ENCODE results near the gene EXOSC6. TPM values are rescaled to one million over a fixed set of nuclear protein-coding genes. Genes with fewer than 3 reads are reported as not detected.
"Not testable (repeated sequence)": the region's sequence is repeated elsewhere in the genome, so short reads cannot be mapped to it uniquely, and the experiment has no call there.

EXOSC6 gene
- total RNA-seq: 10 to 100 TPM; 50.9 to 52.4 (median 52.2) TPM

DNA sequence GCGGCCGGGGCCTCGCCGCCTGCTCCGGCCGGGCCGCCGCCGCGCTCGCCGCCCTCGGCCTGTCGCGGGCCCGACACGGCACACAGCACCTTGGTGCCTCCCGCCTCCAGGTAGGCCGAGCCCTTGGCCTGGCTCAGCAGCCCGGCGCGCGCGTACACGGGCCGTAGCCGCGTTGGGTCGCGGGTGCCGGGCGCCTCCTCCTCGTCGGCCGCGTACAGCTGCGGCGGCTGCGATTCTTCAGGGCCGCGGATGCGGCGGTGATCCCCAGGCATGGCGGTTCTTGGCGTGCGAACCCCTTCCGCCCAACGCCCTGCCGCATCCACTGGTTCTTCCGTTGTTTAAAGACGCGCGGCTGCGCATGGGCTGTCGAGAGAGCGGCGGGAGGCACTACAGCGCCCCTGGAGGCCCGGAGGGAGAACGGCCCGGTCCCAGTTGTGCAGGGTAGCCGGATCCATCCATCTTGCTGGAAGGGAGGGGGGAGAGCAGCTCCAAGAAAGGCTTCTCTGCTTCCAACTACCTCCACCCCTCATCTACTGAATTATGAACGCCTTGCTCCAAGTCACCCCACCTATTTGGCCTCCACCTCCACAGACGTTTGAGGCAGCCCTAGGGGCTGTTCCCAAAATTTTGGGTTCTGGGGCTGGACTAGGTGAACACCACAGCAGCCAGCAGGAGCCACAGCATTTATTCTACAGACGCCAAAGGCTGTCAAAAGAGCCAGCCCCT, at the start of gene EXOSC6:
Gene EXOSC6 (minus strand): TSS at position 312 of the 726 bp plus-strand sequence. CDS start 40 bp downstream, at position 272.
- DNase-seq (peak; percentile 87), ATAC-seq (peak; percentile 91 to 94)
- Mint-ChIP-seq H3K9me3 (no peaks in the 10 kb centered on the region), H3K4me3 (peak within 1 kb of the TSS; percentile 86), H3K27me3 (ENCODE audit: low read depth) (no peaks in the 10 kb centered on the region), H3K4me1 (ENCODE audit: low read depth) (peaks cover 17% of the 10 kb centered on the region), H3K36me3 (ENCODE audit: insufficient read depth) (peaks cover 22% of the 10 kb centered on the region)

DNA sequence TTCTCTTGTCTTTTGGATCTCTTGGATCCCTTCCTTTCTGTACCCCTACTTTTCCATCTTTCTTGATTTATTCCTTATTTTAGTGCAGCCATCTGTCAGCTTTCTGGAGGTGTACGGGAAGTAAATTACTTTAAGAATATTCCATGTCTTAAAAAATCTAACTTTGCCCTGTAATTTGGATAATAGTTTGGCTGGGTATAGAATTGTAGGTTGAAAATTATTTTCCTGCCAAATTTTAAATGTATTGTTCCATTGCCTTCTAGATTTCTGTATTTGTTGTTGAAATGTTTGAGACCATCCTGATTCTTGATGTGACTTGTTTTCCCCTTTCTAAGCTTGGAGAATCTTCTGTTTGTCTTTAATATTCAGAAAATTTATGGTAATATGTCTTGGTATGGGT, 49.4 kb upstream of the EXOSC6 start:
- DNase-seq (no peak), ATAC-seq (no peak)
- Mint-ChIP-seq H3K36me3 (ENCODE audit: insufficient read depth) (peaks cover 14% of the 10 kb centered on the region), H3K4me1 (ENCODE audit: low read depth) (peaks cover 45% of the 10 kb centered on the region), H3K4me3 (peak overlapping the region; percentile 37), H3K9me3 (peaks cover 10% of the 10 kb centered on the region), H3K27me3 (ENCODE audit: low read depth) (no peaks in the 10 kb centered on the region)

DNA sequence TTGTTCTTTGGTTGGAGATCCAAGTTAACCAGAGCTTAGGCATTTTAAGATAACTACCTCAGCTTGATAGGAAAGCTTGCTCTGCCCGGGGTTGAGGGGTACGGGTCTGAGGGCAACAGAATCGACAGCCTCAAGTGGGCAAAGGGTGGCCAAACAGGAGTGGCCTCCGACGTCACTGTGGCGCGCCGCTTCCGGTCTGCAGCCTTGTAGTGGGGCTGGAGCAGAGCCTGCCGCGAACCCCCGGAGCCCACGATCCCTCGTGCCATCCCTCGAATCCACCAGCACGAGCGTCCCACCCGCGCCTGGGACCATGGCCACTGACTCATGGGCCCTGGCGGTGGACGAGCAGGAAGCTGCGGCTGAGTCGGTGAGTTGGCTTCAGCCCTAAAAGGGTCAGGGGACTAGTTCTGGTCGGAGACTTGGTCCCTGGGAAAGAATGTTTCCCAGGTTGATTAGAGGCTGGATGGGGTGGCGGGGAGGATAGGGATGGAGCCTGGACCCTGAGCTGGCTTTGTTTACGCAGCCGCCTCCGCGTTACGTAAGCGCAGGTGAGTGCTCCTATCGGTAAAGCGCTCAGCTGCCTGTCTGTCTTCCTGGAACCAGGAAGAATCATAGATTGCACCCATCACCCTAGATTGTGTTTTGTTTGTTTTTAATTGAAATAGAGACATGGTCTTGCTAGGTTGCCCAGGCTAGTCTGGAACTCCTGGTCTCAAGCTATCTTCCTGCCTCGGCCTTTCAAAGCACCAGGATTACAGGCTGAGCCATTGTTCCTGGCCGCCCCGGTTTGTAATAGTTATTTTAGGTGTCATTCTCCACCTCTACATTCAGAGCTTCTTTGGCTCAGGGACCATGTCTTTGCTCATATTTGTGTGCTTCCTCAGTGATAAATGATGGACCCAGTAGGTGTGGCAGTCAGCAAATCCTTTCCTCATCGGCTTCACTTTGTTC, 47.5 kb upstream of the EXOSC6 start, which contains the start of gene DDX19B:
Gene DDX19B (plus strand): TSS at position 199 of the 951 bp plus-strand sequence. CDS start 112 bp downstream, at position 311.
- H3K27me3 Mint-ChIP-seq (ENCODE audit: low read depth): no peaks in the 10 kb centered on the region
- H3K9me3 Mint-ChIP-seq: peaks cover 10% of the 10 kb centered on the region
- H3K4me1 Mint-ChIP-seq (ENCODE audit: low read depth): peaks cover 36% of the 10 kb centered on the region
- H3K4me3 Mint-ChIP-seq: peak within 1 kb of the TSS; percentile 92
- peak; percentile 81 to 83 for ATAC-seq
- DNase-seq: peak; percentile 42
- peaks cover 10% of the 10 kb centered on the region for H3K36me3 Mint-ChIP-seq (ENCODE audit: insufficient read depth)

DNA sequence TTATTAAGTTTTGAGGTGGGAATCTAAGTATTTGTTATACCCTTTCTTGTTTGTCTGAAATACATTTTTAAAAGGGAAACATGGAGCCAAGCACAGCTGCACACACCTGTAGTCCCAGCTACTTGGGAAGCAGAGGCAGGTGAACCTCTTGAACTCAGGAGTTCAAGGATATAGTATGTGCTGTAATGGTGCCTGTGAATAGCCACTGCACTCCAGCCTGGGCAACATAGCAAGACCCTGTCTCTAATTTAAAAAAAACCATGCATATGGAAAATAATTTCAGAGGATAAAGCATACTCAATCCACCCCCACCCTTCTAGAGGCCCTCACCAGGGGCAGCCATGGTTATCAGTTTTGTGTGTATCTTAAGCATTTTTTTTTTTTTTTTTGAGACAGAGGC, 43.9 kb upstream of the EXOSC6 start:
- no peak overlapping the region for H3K4me3 Mint-ChIP-seq
- no peaks in the 10 kb centered on the region for H3K27me3 Mint-ChIP-seq (ENCODE audit: low read depth)
- H3K4me1 Mint-ChIP-seq (ENCODE audit: low read depth): peaks cover 19% of the 10 kb centered on the region
- DNase-seq (no peak), ATAC-seq (no peak)
- H3K9me3 Mint-ChIP-seq: peaks cover under 1% of the 10 kb centered on the region
- no peaks in the 10 kb centered on the region for H3K36me3 Mint-ChIP-seq (ENCODE audit: insufficient read depth)

DNA sequence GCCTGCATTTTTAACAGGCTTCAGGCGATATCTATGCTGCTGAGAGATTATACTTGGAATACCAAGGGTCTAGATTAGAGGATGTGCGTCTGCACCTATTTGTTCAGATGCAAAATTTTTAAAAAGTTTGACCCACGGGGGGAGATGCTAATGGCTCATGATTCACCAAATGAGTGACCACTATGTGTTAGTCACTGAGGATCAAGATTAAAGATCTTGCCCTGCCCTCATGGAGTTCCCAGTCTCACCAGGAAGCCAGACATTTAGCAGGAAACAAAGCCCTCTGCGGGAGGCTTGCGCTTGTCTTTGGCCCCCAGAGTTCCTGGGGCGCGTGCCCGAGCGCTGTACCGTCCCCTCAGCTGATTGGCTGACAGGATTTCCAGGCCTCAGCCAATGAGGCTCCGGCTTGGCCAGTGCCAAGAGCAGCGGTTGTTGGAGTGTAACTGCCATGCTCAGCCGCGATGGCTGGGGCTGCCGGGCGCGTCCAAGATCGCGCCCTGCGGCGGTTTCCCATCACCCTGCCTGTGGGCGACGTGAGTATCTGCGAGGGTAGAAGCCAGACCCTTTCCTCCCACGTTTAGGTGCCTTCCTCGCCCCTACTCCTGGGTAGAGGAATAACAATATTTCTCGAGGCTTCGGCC, 42.8 kb upstream of the EXOSC6 start:
- no peaks in the 10 kb centered on the region for H3K9me3 Mint-ChIP-seq
- no peak overlapping the region for H3K4me3 Mint-ChIP-seq
- peaks cover 12% of the 10 kb centered on the region for H3K4me1 Mint-ChIP-seq (ENCODE audit: low read depth)
- ATAC-seq (no peak), DNase-seq (no peak)
- no peaks in the 10 kb centered on the region for H3K36me3 Mint-ChIP-seq (ENCODE audit: insufficient read depth)
- H3K27me3 Mint-ChIP-seq (ENCODE audit: low read depth): no peaks in the 10 kb centered on the region

DNA sequence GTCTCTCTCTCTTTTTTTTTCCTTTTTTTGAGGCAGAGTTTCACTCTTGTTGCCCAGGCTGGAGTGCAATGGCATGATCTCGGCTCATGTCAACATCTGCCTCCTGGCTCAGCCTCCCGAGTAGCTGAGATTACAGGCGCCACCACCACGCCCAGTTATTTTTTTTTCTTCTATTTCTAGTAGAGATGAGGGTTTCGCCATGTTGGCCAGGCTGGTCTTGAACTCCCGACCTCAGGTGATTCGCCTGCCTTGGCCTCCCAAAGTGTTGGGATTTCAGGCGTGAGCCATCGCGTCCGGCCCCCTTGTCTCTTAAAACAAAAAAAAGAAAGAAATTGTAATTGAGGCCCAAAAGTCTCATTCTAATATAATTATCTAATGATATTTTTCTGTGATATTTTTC, 40.4 kb upstream of the EXOSC6 start:
- not testable (repeated sequence) for ATAC-seq; DNase-seq; H3K4me3 Mint-ChIP-seq; H3K9me3 Mint-ChIP-seq; H3K27me3 Mint-ChIP-seq (ENCODE audit: low read depth); H3K36me3 Mint-ChIP-seq (ENCODE audit: insufficient read depth)
- H3K4me1 Mint-ChIP-seq (ENCODE audit: low read depth): peaks cover 13% of the 10 kb centered on the region

DNA sequence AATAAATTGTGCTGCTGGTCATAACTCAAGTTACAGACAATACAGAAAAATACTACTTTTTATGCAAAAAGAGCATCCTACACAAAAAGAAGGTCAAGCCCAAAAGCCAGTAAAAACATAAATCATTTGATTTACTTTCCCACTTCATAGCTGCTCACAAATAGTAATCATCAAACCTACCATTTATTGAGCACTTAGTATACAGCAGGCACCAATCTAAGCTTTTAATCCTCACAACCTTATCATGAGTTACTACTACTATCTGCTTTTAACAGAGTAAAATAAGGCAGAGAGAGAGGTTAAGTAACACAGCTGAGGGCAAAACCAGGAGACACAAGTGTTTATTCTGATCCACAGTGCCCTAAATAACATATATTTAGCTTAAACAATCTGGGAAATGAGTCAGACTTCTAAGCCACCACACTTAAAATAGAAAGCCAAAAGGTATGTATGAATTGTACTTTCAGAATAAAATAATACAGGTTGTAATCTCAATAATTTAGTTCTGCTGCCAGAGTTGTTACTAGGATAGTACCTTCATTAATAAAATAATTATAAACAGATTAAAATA, 39.3 kb upstream of the EXOSC6 start:
- no peaks in the 10 kb centered on the region for H3K27me3 Mint-ChIP-seq (ENCODE audit: low read depth)
- ATAC-seq: no peak
- H3K36me3 Mint-ChIP-seq (ENCODE audit: insufficient read depth): peaks cover 2% of the 10 kb centered on the region
- no peaks in the 10 kb centered on the region for H3K9me3 Mint-ChIP-seq
- no peak overlapping the region for H3K4me3 Mint-ChIP-seq
- peaks cover 13% of the 10 kb centered on the region for H3K4me1 Mint-ChIP-seq (ENCODE audit: low read depth)
- DNase-seq: no peak

DNA sequence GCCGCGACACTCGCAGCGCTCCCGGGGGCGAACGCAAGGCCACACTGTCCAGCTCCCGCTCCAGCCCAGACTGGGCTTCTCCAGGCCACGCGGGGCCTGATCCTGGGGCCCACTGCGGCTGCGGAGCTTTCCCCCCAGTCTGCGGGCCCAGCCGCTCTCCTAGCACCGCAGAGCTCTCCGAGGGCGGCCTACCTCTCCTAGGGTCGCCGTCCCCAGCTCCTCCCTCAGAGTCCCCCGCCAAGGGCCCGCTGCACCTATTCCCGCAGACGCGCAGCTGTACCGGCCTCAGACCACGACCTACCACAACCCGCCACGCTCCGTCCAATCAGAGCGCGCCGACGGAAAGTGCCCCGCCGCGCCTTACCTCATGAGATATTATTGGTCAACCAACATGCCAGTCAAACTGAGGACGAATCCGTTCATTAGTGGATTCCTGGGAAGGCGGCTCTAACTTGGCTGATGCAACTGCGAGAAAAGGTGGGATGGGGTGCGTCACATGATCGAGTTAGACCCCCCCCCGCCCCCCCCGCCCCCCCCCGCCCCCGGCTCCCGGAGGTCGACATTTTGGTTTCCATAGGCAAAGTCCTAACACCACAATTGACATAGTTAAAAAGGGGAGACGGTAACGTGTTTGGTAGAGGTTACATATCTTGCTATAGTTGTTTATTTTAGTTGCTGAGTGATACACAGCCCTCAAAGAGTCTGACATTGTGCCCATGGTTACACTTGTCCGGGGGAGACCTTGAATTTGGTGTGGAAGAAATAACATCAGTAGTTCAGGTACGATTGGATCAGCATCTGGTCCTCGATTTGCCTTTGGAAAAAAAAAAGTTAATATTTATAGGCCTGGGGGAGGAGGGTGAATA, 37.7 kb upstream of the EXOSC6 start, which contains the start of gene AARS1:
Gene AARS1 (minus strand): TSS at position 278 of the 866 bp plus-strand sequence. CDS start 6,743 bp downstream, outside the sequence.
- Mint-ChIP-seq H3K27me3 (ENCODE audit: low read depth) (no peaks in the 10 kb centered on the region), H3K4me1 (ENCODE audit: low read depth) (peaks cover 18% of the 10 kb centered on the region), H3K36me3 (ENCODE audit: insufficient read depth) (peaks cover 8% of the 10 kb centered on the region), H3K9me3 (no peaks in the 10 kb centered on the region), H3K4me3 (peak within 1 kb of the TSS; percentile 99)
- ATAC-seq: peak; percentile 99
- DNase-seq: peak; percentile 92

DNA sequence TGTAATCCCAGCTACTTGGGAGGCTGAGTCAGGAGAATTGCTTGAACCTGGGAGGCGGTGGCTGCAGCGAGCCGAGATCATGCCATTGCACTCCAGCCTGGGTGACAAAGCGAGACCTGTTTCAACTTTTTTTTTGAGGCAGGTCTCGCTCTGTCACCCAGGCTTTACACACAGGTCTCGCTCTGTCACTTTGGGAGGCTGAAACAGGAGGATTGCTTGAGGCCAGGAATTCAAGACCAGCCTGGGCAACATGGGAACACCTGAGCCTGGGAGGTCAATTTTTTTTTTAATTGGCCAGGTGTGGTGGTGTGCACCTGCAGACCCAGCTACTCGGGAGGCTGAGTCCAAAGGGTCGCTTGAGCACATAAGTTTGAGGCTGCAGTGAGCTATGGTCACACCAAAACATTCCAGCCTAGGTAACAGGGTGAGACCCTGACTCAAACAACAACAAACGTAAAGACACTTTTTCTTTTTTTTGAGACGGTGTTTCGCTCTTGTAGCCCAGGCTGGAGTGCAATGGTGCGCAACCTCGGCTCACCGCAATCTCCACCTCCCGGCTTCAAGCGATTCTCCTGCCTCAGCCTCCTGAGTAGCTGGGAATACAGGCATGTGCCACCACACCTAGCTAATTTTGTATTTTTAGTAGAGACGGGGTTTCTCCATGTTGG, 35.7 kb upstream of the EXOSC6 start:
- not testable (repeated sequence) for H3K27me3 Mint-ChIP-seq (ENCODE audit: low read depth)

DNA sequence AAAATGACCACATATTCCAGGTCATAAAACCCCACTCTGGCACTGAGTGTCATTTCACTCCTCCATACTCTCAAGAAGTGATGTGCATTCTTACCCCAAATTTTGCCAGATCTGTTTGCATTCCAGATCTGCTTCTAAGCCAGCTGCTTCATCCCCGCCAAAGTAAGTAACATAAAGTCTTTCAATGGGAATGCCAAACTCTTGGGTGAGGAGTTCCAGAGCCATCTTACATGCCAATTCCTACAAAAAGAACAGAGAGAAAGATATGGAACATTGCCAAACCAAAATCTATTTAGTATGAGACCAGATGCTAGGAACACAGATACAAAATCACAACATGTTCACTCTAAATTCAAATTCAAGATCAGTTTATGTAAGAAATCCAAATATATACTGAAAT, 24.7 kb upstream of the EXOSC6 start:
- ATAC-seq: no peak
- H3K36me3 Mint-ChIP-seq (ENCODE audit: insufficient read depth): peaks cover 31% of the 10 kb centered on the region
- H3K4me3 Mint-ChIP-seq: no peak overlapping the region
- no peaks in the 10 kb centered on the region for H3K4me1 Mint-ChIP-seq (ENCODE audit: low read depth)
- no peak for DNase-seq
- no peaks in the 10 kb centered on the region for H3K9me3 Mint-ChIP-seq
- H3K27me3 Mint-ChIP-seq (ENCODE audit: low read depth): no peaks in the 10 kb centered on the region

More for the DNA sequence above, 35.7 kb upstream of the EXOSC6 start:
- not testable (repeated sequence) for H3K9me3 Mint-ChIP-seq, ATAC-seq, DNase-seq
- peak overlapping the region; percentile 99 for H3K4me3 Mint-ChIP-seq
- peaks cover 34% of the 10 kb centered on the region for H3K4me1 Mint-ChIP-seq (ENCODE audit: low read depth)
- H3K36me3 Mint-ChIP-seq (ENCODE audit: insufficient read depth): peaks cover 20% of the 10 kb centered on the region

DNA sequence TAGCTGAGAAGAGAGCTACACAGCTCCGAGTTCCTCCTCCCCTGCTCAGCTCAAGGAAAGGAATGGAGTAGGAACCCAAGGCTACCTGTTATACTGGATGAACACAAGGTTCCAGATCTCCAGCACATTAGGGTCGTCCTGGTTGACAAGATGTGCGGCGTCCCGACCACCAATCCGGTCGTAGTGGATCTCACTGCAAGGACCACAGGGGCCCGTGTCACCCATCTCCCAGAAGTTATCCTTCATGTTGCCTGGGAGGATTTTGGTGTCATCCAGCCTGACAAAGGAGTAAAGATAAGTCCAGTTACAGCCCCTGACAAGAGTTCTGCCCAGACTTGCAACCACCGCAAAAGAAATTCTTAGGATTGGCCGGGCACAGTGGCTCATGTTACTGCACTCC, 20.0 kb upstream of the EXOSC6 start:
- Mint-ChIP-seq H3K4me1 (ENCODE audit: low read depth) (no peaks in the 10 kb centered on the region), H3K27me3 (ENCODE audit: low read depth) (no peaks in the 10 kb centered on the region), H3K9me3 (no peaks in the 10 kb centered on the region), H3K36me3 (ENCODE audit: insufficient read depth) (peaks cover 45% of the 10 kb centered on the region), H3K4me3 (no peak overlapping the region)
- no peak for DNase-seq
- ATAC-seq: no peak

DNA sequence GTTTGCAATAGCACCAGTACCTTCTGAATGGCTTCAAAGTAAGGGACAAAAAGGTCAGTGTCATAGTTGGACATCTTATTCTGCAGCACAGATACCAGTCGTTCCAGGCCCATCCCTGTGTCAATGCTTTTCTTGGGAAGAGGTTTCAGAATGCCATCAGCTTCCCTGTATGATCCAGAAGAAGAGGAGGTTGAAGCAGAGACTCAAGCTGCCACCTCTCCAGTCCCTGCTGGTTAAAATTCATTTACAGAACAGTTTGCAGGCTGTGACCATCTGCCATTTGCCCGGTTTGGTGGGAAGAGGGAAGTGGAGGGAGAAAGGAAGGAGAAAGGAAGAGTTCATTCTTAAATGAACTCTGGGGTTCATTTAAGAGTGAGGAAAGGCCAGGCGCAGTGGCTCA, 18.4 kb upstream of the EXOSC6 start:
- peaks cover 46% of the 10 kb centered on the region for H3K36me3 Mint-ChIP-seq (ENCODE audit: insufficient read depth)
- H3K27me3 Mint-ChIP-seq (ENCODE audit: low read depth): no peaks in the 10 kb centered on the region
- H3K4me3 Mint-ChIP-seq: no peak overlapping the region
- no peak for ATAC-seq
- no peaks in the 10 kb centered on the region for H3K9me3 Mint-ChIP-seq
- DNase-seq: no peak
- no peaks in the 10 kb centered on the region for H3K4me1 Mint-ChIP-seq (ENCODE audit: low read depth)

DNA sequence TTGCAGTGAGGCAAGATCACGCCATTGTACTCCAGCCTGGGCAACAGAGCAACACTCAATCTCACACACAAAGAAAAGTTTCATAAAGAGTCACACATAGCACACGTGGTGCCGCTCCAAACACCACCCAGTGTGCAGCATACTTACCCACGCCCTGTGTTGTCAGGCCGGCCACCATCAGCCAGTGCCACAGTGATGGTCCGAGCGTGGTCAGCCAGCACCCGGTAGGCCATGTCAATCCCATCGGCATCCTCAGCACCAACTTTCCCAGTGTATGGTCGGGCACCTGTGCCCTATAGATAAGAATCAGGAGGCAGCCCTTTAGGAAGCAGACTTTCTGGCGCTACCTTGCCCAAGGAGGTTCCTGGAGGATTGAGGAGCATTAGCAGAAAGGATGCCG, 17.7 kb upstream of the EXOSC6 start:
- DNase-seq: no peak
- no peaks in the 10 kb centered on the region for H3K4me1 Mint-ChIP-seq (ENCODE audit: low read depth)
- no peaks in the 10 kb centered on the region for H3K9me3 Mint-ChIP-seq
- peaks cover 49% of the 10 kb centered on the region for H3K36me3 Mint-ChIP-seq (ENCODE audit: insufficient read depth)
- no peak for ATAC-seq
- H3K27me3 Mint-ChIP-seq (ENCODE audit: low read depth): no peaks in the 10 kb centered on the region
- no peak overlapping the region for H3K4me3 Mint-ChIP-seq
